ENCODE measurements around the gene ABR.

Gene ABR

DNA sequence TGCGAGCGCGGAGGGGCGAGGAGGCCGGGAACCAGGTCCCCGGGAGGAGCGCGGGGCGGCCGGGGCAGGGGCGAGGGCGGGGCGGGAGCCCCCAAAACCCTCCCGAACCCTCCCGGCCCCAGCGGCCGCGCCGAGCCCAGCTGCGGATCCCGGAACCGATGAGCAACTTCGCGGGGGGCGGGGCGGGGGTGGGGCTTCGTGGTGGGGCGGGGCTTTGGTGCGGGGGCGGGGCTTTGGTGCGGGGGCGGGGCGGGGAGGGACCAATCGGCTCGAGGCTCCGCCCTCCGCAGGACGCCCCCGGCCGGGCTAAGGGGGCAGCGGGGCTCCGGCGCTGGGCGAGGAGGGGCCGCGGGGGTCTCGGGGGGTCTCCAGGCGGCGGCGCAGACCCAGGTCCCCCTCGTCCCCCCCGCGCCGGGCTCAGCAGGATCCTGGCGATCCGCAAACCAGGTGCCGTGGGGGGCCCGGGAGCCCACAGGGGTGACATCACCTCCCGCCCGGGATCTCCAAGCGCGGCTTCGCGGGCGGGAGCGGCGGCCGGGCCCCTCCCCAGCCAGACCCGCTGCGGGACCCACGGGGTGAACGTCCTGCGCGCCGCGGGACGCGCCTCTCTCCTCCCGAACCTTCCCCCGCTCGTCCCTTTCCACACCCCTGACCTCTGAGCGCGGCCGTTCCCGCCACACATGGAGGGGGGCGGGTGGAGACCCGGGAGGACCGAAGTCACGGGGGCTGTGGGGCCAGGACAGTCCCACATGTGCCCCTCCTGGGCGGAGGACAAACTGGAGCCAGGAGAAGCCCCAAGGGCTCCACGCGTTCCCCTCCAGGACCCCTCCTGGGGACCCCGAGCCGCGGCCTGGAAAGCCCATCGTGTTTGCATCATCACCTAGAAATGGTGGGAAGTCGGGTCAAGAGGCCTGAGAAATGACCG, at the start of gene ABR:
Gene ABR, minus strand, starts transcription at position 164 of the 925 bp plus-strand sequence. CDS start 254 bp downstream, outside the sequence.
- H3K27ac ChIP-seq (ENCODE audit: low read length), result peak within 1 kb of the TSS; percentile 64
- no peaks in the 10 kb centered on the region for H3K36me3 ChIP-seq (ENCODE audit: control insufficient read depth in 2 of 2, insufficient read depth in 2 of 2, low read length in 2 of 2)
- peaks cover 28% of the 10 kb centered on the region for H3K4me1 ChIP-seq (ENCODE audit: control insufficient read depth, insufficient read depth, low read length)
- no peaks in the 10 kb centered on the region for H3K27me3 ChIP-seq (ENCODE audit: control insufficient read depth in 1 of 2, insufficient read depth in 2 of 2, low read length in 2 of 2)
- H3K9me3 ChIP-seq (ENCODE audit: control insufficient read depth in 2 of 2, low read length in 2 of 2), result no peaks in the 10 kb centered on the region
- peak within 1 kb of the TSS; percentile 66 to 73 for H3K4me3 ChIP-seq (ENCODE audit: low read length in 2 of 2)
- peak within 1 kb of the TSS; percentile 36 to 69 for H3K9ac ChIP-seq (ENCODE audit: low read length in 2 of 2)

DNA sequence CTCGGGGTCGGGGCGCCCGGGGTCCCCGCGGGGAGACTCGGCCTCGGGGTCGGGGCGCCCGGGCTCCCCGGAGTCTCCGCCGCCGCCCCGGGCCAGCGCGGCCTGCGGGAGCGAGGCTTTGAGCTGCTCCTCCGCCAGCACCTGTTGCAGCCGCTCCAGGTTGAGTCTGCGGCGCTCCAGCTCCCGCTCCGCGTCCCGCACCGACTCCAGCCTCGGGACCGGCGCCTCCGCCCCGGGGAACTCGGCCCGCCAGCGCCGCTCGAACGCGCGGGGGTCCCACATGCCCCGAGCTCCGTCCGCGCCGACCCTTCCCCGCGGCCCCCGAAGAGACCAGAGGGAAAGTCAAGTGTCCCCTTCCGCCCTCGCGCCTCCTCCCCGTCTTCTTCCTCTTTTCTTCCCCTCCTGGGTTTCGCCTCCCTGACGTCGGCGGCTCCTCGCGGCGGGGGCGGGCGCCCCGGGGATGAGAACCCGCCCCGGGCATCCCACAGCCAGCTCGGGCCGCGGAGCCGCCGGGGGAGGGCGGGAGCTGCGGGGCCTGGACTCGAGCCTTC, 49.6 kb upstream of the ABR start:
- Histone ChIP-seq H3K27me3 (ENCODE audit: control insufficient read depth in 1 of 2, insufficient read depth in 2 of 2, low read length in 2 of 2) (peaks cover 32 to 43% of the 10 kb centered on the region in 2 donors), H3K27ac (ENCODE audit: low read length) (no peak overlapping the region), H3K4me3 (ENCODE audit: low read length in 2 of 2) (peak overlapping the region; percentile 12 to 72), H3K9me3 (ENCODE audit: control insufficient read depth in 2 of 2, low read length in 2 of 2) (no peaks in the 10 kb centered on the region), H3K9ac (ENCODE audit: low read length in 2 of 2) (no peak overlapping the region), H3K4me1 (ENCODE audit: control insufficient read depth, insufficient read depth, low read length) (peaks cover 15% of the 10 kb centered on the region), H3K36me3 (ENCODE audit: control insufficient read depth in 2 of 2, insufficient read depth in 2 of 2, low read length in 2 of 2) (no peaks in the 10 kb centered on the region)

GRCh38 chr17:1228781-1229348, 49.1 kb upstream of the ABR start:
- no peaks in the 10 kb centered on the region for H3K9me3 ChIP-seq (ENCODE audit: control insufficient read depth in 2 of 2, low read length in 2 of 2)
- H3K4me3 ChIP-seq (ENCODE audit: low read length in 2 of 2), result peak overlapping the region in 1 of 2 donors; percentile 72
- H3K9ac ChIP-seq (ENCODE audit: low read length in 2 of 2), result no peak overlapping the region
- H3K4me1 ChIP-seq (ENCODE audit: control insufficient read depth, insufficient read depth, low read length), result peaks cover 15% of the 10 kb centered on the region
- no peak overlapping the region for H3K27ac ChIP-seq (ENCODE audit: low read length)
- H3K27me3 ChIP-seq (ENCODE audit: control insufficient read depth in 1 of 2, insufficient read depth in 2 of 2, low read length in 2 of 2), result peaks cover 32 to 42% of the 10 kb centered on the region in 2 donors
- no peaks in the 10 kb centered on the region for H3K36me3 ChIP-seq (ENCODE audit: control insufficient read depth in 2 of 2, insufficient read depth in 2 of 2, low read length in 2 of 2)

DNA sequence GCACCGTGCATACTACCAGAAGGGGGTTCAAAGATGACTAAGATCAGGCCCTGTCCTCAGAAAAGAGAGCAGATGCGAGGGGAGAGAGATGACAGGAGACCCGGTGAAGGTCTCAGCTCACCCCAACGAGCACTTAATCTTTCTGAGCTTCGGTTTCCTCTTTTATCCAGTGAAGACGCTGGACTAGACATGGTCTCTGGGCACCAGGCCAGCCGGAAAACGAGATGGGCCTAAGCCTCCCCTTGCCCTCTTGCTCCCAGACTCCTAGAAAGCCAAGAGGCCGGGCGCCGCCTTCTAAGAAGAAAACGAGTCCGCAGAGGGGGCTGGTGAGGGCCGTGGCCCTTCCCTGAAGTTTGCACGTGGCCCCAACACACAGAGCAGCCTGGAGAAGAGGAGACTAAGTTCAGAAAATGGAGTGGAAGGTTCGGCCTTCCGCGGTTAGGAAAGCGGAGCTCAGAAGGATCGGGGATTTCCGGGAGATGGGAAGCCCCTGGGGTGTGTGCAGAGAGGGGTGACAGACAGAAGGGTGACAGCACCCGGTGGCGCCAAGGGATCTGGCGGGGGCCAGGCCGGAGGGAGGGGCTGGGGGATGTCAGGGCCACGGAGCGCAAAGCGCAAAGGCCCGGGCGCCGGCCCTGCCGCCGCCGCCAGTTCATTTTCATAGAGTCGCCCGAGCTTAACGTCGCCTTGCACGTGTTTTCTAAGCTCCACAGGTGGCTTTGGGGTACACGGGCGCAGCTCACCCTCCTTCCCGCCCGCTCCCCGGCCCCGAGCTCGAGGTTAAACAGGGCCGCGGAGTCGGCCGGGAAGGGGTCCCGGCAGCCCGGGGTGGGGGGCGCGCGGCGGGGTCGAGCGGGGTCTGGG, 48.4 kb upstream of the ABR start:
- Histone ChIP-seq H3K9me3 (ENCODE audit: control insufficient read depth in 2 of 2, low read length in 2 of 2) (no peaks in the 10 kb centered on the region), H3K27ac (ENCODE audit: low read length) (no peak overlapping the region), H3K27me3 (ENCODE audit: control insufficient read depth in 1 of 2, insufficient read depth in 2 of 2, low read length in 2 of 2) (peaks cover 32 to 42% of the 10 kb centered on the region in 2 donors), H3K9ac (ENCODE audit: low read length in 2 of 2) (peak overlapping the region in 1 of 2 donors; percentile 33), H3K4me3 (ENCODE audit: low read length in 2 of 2) (peak overlapping the region in 1 of 2 donors; percentile 60), H3K4me1 (ENCODE audit: control insufficient read depth, insufficient read depth, low read length) (peaks cover 15% of the 10 kb centered on the region), H3K36me3 (ENCODE audit: control insufficient read depth in 2 of 2, insufficient read depth in 2 of 2, low read length in 2 of 2) (no peaks in the 10 kb centered on the region)

DNA sequence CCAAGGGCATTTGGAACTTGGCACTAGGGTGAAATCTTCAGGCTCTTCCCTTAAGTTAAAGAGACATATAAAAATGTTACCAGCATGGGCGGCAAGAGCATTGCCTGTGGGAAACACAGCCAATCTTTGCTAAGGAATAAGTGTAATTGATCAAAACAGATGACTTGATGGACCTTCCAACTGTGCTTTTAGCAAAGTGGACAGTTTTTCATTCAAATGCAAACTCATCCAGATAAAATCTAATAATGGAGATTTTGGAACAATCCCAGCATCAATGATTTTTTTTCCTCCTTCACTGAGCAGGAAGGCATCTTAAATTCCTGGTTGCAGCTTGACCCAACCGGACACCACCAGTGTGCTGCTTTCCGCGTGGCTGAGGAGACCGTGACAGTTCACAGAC, 47.6 kb upstream of the ABR start:
- Histone ChIP-seq H3K27ac (ENCODE audit: low read length) (no peak overlapping the region), H3K9me3 (ENCODE audit: control insufficient read depth in 2 of 2, low read length in 2 of 2) (no peaks in the 10 kb centered on the region), H3K9ac (ENCODE audit: low read length in 2 of 2) (no peak overlapping the region), H3K4me1 (ENCODE audit: control insufficient read depth, insufficient read depth, low read length) (peaks cover 15% of the 10 kb centered on the region), H3K36me3 (ENCODE audit: control insufficient read depth in 2 of 2, insufficient read depth in 2 of 2, low read length in 2 of 2) (no peaks in the 10 kb centered on the region), H3K4me3 (ENCODE audit: low read length in 2 of 2) (peak overlapping the region in 1 of 2 donors; percentile 60), H3K27me3 (ENCODE audit: control insufficient read depth in 1 of 2, insufficient read depth in 2 of 2, low read length in 2 of 2) (peaks cover 28 to 38% of the 10 kb centered on the region in 2 donors)

DNA sequence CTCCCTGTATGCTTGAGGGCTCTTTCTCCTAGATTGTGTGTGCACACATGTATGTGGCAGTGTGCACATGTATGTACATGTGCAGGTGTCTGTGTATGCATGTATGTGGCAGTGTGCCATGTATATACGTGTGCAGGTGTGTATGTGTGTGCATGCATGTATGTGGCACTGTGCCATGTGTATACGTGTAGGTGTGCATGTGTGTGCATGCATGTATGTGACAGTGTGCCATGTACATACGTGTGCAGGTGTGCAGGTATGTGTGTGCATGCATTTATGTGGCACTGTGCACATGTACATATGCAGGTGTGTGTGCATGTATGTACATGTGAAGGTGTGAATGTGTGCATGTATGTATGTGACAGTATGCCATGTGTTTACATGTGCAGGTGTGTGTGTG, 46.5 kb upstream of the ABR start:
- H3K4me1 ChIP-seq (ENCODE audit: control insufficient read depth, insufficient read depth, low read length), result peaks cover 15% of the 10 kb centered on the region
- peaks cover 21 to 28% of the 10 kb centered on the region in 2 donors for H3K27me3 ChIP-seq (ENCODE audit: control insufficient read depth in 1 of 2, insufficient read depth in 2 of 2, low read length in 2 of 2)
- peaks cover 0 to 3% of the 10 kb centered on the region in 2 donors for H3K9me3 ChIP-seq (ENCODE audit: control insufficient read depth in 2 of 2, low read length in 2 of 2)
- no peaks in the 10 kb centered on the region for H3K36me3 ChIP-seq (ENCODE audit: control insufficient read depth in 2 of 2, insufficient read depth in 2 of 2, low read length in 2 of 2)
- no peak overlapping the region for H3K27ac ChIP-seq (ENCODE audit: low read length)
- H3K4me3 ChIP-seq (ENCODE audit: low read length in 2 of 2), result no peak overlapping the region
- no peak overlapping the region for H3K9ac ChIP-seq (ENCODE audit: low read length in 2 of 2)

- H3K9me3 ChIP-seq (ENCODE audit: control insufficient read depth in 2 of 2, low read length in 2 of 2), result peaks cover 0 to 4% of the 10 kb centered on the region in 2 donors
- H3K27me3 ChIP-seq (ENCODE audit: control insufficient read depth in 1 of 2, insufficient read depth in 2 of 2, low read length in 2 of 2), result peaks cover 16 to 18% of the 10 kb centered on the region in 2 donors
- no peak overlapping the region for H3K27ac ChIP-seq (ENCODE audit: low read length)
- peaks cover 9% of the 10 kb centered on the region for H3K4me1 ChIP-seq (ENCODE audit: control insufficient read depth, insufficient read depth, low read length)
- H3K36me3 ChIP-seq (ENCODE audit: control insufficient read depth in 2 of 2, insufficient read depth in 2 of 2, low read length in 2 of 2), result no peaks in the 10 kb centered on the region
- no peak overlapping the region for H3K4me3 ChIP-seq (ENCODE audit: low read length in 2 of 2)
- no peak overlapping the region for H3K9ac ChIP-seq (ENCODE audit: low read length in 2 of 2)
Observed at GRCh38 chr17:1224330-1224729, 44.5 kb upstream of the ABR start.

DNA sequence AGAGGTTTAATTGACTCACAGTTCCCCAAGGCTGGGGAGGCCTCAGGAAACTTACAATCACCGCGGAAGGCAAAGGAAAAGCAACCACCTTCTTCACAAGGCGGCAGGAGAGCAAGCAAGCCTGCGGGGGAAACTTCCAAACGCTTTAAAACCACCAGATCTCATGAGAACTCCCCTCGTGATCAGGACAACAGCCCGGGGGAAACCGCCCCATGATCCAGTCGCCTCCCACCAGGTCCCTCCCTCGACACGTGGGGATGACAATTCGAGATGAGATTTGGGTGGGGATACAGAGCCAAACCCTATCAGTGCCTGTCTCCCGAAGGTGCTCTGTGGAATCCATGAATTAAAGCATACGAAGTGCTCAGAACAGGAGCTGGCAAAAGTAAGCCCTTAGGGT, 43.9 kb upstream of the ABR start:
- peaks cover 10 to 18% of the 10 kb centered on the region in 2 donors for H3K27me3 ChIP-seq (ENCODE audit: control insufficient read depth in 1 of 2, insufficient read depth in 2 of 2, low read length in 2 of 2)
- peaks cover 0 to 4% of the 10 kb centered on the region in 2 donors for H3K9me3 ChIP-seq (ENCODE audit: control insufficient read depth in 2 of 2, low read length in 2 of 2)
- H3K27ac ChIP-seq (ENCODE audit: low read length), result no peak overlapping the region
- H3K4me1 ChIP-seq (ENCODE audit: control insufficient read depth, insufficient read depth, low read length), result peaks cover 5% of the 10 kb centered on the region
- no peak overlapping the region for H3K4me3 ChIP-seq (ENCODE audit: low read length in 2 of 2)
- H3K36me3 ChIP-seq (ENCODE audit: control insufficient read depth in 2 of 2, insufficient read depth in 2 of 2, low read length in 2 of 2), result no peaks in the 10 kb centered on the region
- no peak overlapping the region for H3K9ac ChIP-seq (ENCODE audit: low read length in 2 of 2)

DNA sequence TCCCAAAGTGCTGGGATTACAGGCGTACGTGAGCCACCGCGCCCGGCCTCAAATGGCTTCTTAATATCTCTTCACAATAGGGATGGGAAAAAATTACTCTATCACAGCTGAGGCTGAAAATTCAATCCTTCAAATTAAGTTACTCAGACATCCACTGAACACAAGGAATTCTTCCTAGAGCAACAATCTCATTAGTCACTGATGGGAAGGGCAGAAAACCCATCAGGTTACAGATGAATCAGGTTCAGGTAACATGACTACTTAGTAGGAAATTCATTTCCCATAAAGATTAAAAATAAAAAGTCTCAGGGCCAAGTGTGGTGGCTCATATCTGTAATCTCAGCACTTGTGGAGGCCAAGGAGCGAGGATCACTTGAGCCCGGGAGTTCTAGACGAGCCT, 42.5 kb upstream of the ABR start:
- H3K9me3 ChIP-seq (ENCODE audit: control insufficient read depth in 2 of 2, low read length in 2 of 2), result peaks cover 0 to 4% of the 10 kb centered on the region in 2 donors
- H3K4me1 ChIP-seq (ENCODE audit: control insufficient read depth, insufficient read depth, low read length), result peaks cover 2% of the 10 kb centered on the region

DNA sequence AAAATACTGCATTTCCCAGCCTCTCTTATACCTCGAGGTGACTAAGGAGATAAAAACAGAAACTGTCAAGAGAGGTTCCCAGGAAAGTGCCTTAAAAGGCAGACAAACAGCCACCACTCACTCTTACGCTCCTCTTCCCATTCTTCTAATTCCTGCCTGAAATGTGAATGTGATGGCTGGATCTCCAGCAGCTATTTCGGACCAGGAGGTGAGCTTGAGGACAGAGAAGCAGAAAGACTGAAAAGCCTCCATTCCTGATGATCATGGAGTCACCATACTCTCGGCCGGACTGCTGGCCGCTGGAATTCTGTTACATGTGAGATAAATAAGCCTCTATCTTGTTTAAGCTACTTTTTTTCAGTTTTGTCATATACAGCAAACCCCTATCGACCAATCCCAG, 41.4 kb upstream of the ABR start:
- Histone ChIP-seq H3K27ac (ENCODE audit: low read length) (no peak overlapping the region), H3K4me1 (ENCODE audit: control insufficient read depth, insufficient read depth, low read length) (no peaks in the 10 kb centered on the region), H3K36me3 (ENCODE audit: control insufficient read depth in 2 of 2, insufficient read depth in 2 of 2, low read length in 2 of 2) (no peaks in the 10 kb centered on the region), H3K27me3 (ENCODE audit: control insufficient read depth in 1 of 2, insufficient read depth in 2 of 2, low read length in 2 of 2) (peaks cover 3 to 4% of the 10 kb centered on the region in 2 donors), H3K9me3 (ENCODE audit: control insufficient read depth in 2 of 2, low read length in 2 of 2) (peaks cover 0 to 4% of the 10 kb centered on the region in 2 donors), H3K4me3 (ENCODE audit: low read length in 2 of 2) (no peak overlapping the region), H3K9ac (ENCODE audit: low read length in 2 of 2) (no peak overlapping the region)

More for the DNA sequence above, 42.5 kb upstream of the ABR start:
- H3K4me3 ChIP-seq (ENCODE audit: low read length in 2 of 2), result no peak overlapping the region
- H3K36me3 ChIP-seq (ENCODE audit: control insufficient read depth in 2 of 2, insufficient read depth in 2 of 2, low read length in 2 of 2), result no peaks in the 10 kb centered on the region
- H3K27ac ChIP-seq (ENCODE audit: low read length), result no peak overlapping the region
- H3K27me3 ChIP-seq (ENCODE audit: control insufficient read depth in 1 of 2, insufficient read depth in 2 of 2, low read length in 2 of 2), result peaks cover 3 to 10% of the 10 kb centered on the region in 2 donors
- H3K9ac ChIP-seq (ENCODE audit: low read length in 2 of 2), result no peak overlapping the region
